AG04450 (cell line): ENCODE data around the gene GSC2. TPM values are rescaled to one million over a fixed set of nuclear protein-coding genes. Genes with fewer than 3 reads are reported as not detected.
"Not testable (repeated sequence)": the region's sequence is repeated elsewhere in the genome, so short reads cannot be mapped to it uniquely, and the experiment has no call there.

Experiments used
- CTCF ChIA-PET: fragments of 300-600, 350-600 bp; formaldehyde crosslinking; extraction: SDS; loops from one replicate; lab custom pipeline; 2022; ENCODE audit warnings: antibody characterized with exemption, inconsistent platforms; lab: Charles Lee
- POLR2A ChIA-PET: fragments of 350-600 bp; formaldehyde crosslinking; extraction: SDS; loops from one replicate; lab custom pipeline; 2021; ENCODE audit warnings: antibody characterized with exemption, inconsistent platforms; lab: Yijun Ruan, JAX
- DNase-seq: peaks from one replicate; pipeline ENCODE4 v3.0.0-alpha.2; 2011; ENCODE audit warnings: low read depth, low spot score
- H3K27ac ChIP-seq: one replicate; pipeline ENCODE4 v1.5.1; 2012; ENCODE audit warnings: low read depth, low read length, control low read depth
- H3K27me3 ChIP-seq: one replicate; pipeline ENCODE4 v1.6.0; 2012; ENCODE audit warnings: low read length; ENCODE audit not compliant: control insufficient read depth, insufficient read depth
- H3K4me3 ChIP-seq: 2 replicates; pipeline ENCODE4 v1.5.1; 2011; ENCODE audit warnings: mild to moderate bottlenecking, low read depth, low read length, control low read depth
- H3K9me3 ChIP-seq: 2 replicates; pipeline ENCODE4 v1.5.1; 2012; ENCODE audit warnings: low read length; ENCODE audit not compliant: control insufficient read depth, insufficient read depth
- CTCF ChIP-seq: IDR thresholded peaks from 2 replicates; pipeline ENCODE4 v1.5.1; 2011; ENCODE audit warnings: low read depth, low read length, control low read depth, inconsistent platforms
- polyA plus RNA-seq: library from polyadenylated mRNA; depleted of rRNA; stranded (reverse); fragments of >200 nt; gene quantifications from 2 replicates; pipeline ENCODE4 v1.2.3, GENCODE V29; 2011

Gene GSC2
- polyA plus RNA-seq, 1 experiment: not detected

DNA sequence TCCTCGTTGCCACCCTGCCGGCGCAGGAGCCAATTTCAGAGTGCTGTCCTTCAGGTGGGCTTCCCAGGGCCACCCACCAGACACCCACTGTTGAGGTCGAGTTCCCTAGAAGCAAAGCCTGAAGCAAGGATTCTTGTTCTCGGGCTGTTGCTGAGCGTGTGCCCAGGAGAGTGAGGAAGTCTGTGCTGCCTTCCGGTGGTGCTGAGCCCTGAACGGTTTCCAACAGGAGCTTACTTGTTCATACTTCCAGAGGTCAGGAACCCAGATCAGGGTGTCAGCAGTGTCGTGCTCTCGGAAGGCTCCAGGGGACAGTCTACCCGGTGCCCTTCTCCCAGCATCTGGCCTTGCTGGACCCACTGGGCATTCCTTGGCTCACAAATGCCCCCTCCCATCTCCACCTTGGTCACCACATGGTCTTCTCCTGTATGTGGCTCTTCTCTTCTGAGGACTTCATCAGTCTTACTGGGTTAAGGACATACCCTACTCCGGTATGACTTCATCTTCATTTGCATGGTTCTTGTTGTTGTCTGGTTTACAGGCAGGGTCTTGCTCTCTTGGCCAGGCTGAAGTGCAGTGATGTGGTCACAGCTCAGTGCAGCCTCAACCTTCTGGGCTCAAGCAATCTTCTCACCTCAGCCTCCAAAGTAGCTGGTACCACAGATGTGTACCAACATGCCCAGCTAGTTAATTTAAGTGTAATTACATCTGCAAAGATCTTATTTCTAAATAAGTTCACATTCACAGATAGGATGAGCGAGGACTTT lies 17.2 kb upstream of the GSC2 start:
- TF ChIP-seq CTCF: no peak
- no peak for DNase-seq
- ChIA-PET CTCF (no interaction called here), POLR2A (no interaction called here)
- H3K9me3 ChIP-seq: no peaks in the 10 kb centered on the region; the same call in 1 of the 2 replicates
- H3K4me3 ChIP-seq: no peak overlapping the region
- peaks cover 23% of the 10 kb centered on the region for H3K27me3 ChIP-seq
- no peak overlapping the region for H3K27ac ChIP-seq

GRCh38 chr22:19166421-19166820 lies 16.3 kb upstream of the GSC2 start:
- DNase-seq: no peak
- ChIA-PET CTCF (no interaction called here), POLR2A (no interaction called here)
- TF ChIP-seq CTCF: no peak
- Histone ChIP-seq H3K9me3 (no peaks in the 10 kb centered on the region), H3K27ac (no peak overlapping the region), H3K27me3 (peaks cover 28% of the 10 kb centered on the region), H3K4me3 (no peak overlapping the region)

DNA sequence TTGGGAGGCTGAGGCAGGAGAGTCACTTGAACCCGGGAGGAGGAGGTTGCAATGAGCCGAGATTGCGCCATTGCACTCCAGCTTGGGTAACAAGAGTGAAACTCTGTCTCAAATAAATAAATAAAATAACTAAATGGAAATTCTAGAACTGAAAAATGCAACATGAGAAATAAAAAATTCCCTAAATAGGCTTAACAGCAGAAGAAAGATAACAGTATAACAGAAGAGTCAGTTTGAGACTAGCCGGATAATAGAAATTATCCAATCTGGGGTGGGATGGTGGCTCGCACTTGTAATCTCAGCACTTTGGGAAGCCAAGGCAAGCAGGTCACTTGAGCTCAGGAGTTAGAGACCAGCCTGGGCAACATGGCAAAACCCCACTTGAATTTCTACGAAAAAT lies 14.3 kb upstream of the GSC2 start:
- H3K27me3 ChIP-seq: peaks cover 26% of the 10 kb centered on the region
- no peak for DNase-seq
- ChIA-PET CTCF (no interaction called here), POLR2A (no interaction called here)
- H3K27ac ChIP-seq: no peak overlapping the region
- TF ChIP-seq CTCF: no peak
- no peak overlapping the region for H3K4me3 ChIP-seq
- no peaks in the 10 kb centered on the region for H3K9me3 ChIP-seq

DNA sequence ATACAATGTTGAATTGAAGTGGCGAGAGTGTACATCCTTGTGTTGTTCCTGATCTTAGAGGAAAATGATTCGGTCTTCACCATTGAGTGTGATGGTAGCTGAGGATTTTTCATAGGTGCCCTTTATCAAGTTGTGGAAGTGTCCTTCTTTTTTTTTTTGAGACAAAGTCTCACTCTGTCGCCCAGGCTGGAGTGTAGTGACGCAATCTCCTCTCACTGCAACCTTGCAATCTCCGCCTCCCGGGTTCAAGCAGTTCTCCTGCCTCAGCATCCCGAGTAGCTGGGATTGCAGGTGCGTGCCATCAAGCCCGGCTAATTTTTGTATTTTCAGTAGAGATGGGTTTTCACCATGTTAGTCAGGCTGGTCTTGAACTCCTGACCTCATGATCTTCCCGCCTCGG lies 8.6 kb upstream of the GSC2 start:
- POLR2A ChIA-PET, H3K4me3 ChIP-seq, H3K27ac ChIP-seq, DNase-seq, H3K9me3 ChIP-seq: not testable (repeated sequence)
- CTCF ChIA-PET: interaction anchor here (0.8 kb wide), 1 partner anchor 14 kb away, joined by 3 read pairs; the partner anchor contains the start of gene ESS2
- H3K27me3 ChIP-seq: peaks cover 13% of the 10 kb centered on the region

- POLR2A ChIA-PET, H3K9me3 ChIP-seq: not testable (repeated sequence)
- CTCF ChIA-PET: interaction anchor here (1.7 kb wide), 1 partner anchor 11 kb away, joined by 8 read pairs; the partner anchor contains the start of gene ESS2
These were observed 6.0 kb upstream of the GSC2 start for GRCh38 chr22:19156109-19156508.

More at GRCh38 chr22:19156109-19156508, 6.0 kb upstream of the GSC2 start:
- peaks cover 24% of the 10 kb centered on the region for H3K27me3 ChIP-seq
- not testable (repeated sequence) for H3K27ac ChIP-seq, DNase-seq, H3K4me3 ChIP-seq
